Measurements from ENCODE around the gene GALK2.

- TF ChIP-seq TRIM28 (IDR thresholded peaks at IDR 0.05; ENCODE audit: borderline replicate concordance, low read length) (no peak), ZNF114 (tag by site-specific recombination; IDR thresholded peaks at IDR 0.05) (no peak), REST (tag by site-specific recombination; IDR thresholded peaks at IDR 0.05) (no peak), ZNF626 (tag by site-specific recombination; IDR thresholded peaks at IDR 0.05) (no peak), ATF2 (tag by site-specific recombination; IDR thresholded peaks at IDR 0.05; ENCODE audit: low read depth) (no peak), ZNF701 (tag by site-specific recombination; IDR thresholded peaks at IDR 0.05) (no peak), CTCF (tag by site-specific recombination; IDR thresholded peaks at IDR 0.05) (no peak), ZBTB21 (tag by site-specific recombination; IDR thresholded peaks at IDR 0.05) (no peak), SP3 (tag by site-specific recombination; IDR thresholded peaks at IDR 0.05) (no peak), ZNF175 (tag by site-specific recombination; IDR thresholded peaks at IDR 0.05) (no peak), PATZ1 (tag by site-specific recombination; IDR thresholded peaks at IDR 0.05) (no peak), ZNF362 (tag by site-specific recombination; IDR thresholded peaks at IDR 0.05) (no peak), ZNF488 (tag by site-specific recombination; IDR thresholded peaks at IDR 0.05) (no peak)
Observed at GRCh38 chr15:49290191-49290590, 120.1 kb downstream of the GALK2 start.

Data from HEK293 (cell line).